Activated naive CD4-positive, alpha-beta T cell treated with anti-CD3 and anti-CD28 coated beads, Interleukin-2, amount 10 ng/mL, durations not matched to agents 7 days and 5 days (primary cell): ENCODE measurements around the gene FSIP1.

Experiments used
- CTCF ChIA-PET: fragments of 350-600 bp; sonication (Branson Sonifier 250); formaldehyde crosslinking; loops from one replicate; lab custom pipeline; 2021; ENCODE audit warnings: antibody characterized with exemption; lab: Charles Lee
- DNase-seq: peaks from one replicate; pipeline ENCODE4 v3.0.0-alpha.2; 2020
- H3K27ac Mint-ChIP-seq: one replicate; pipeline ENCODE4 v1.8.0; 2021; ENCODE audit warnings: mild to moderate bottlenecking, moderate library complexity, mixed read lengths
- H3K27me3 Mint-ChIP-seq: one replicate; pipeline ENCODE4 v1.8.0; 2021; ENCODE audit warnings: mild to moderate bottlenecking, mixed read lengths
- H3K36me3 Mint-ChIP-seq: one replicate; pipeline ENCODE4 v1.8.0; 2021; ENCODE audit warnings: mixed read lengths
- H3K4me1 Mint-ChIP-seq: one replicate; pipeline ENCODE4 v1.8.0; 2021; ENCODE audit warnings: mixed read lengths
- H3K4me3 Mint-ChIP-seq: one replicate; pipeline ENCODE4 v1.8.0; 2021; ENCODE audit warnings: mild to moderate bottlenecking, moderate library complexity, mixed read lengths
- H3K9me3 Mint-ChIP-seq: one replicate; pipeline ENCODE4 v1.8.0; 2021; ENCODE audit warnings: mixed read lengths

Gene FSIP1

GRCh38 chr15:39801641-39802309 is 19.1 kb upstream of the FSIP1 start:
- CTCF ChIA-PET, result interaction anchor here (2.3 to 2.8 kb wide), 2 partner anchors 14 to 72 kb away, joined by 7 to 12 read pairs; no protein-coding TSS in a partner anchor
- peaks cover 36% of the 10 kb centered on the region for H3K27me3 Mint-ChIP-seq

GRCh38 chr15:39799552-39800011 is 16.9 kb upstream of the FSIP1 start:
- Mint-ChIP-seq H3K36me3 (no peaks in the 10 kb centered on the region), H3K9me3 (no peaks in the 10 kb centered on the region), H3K27ac (no peak overlapping the region), H3K4me1 (no peaks in the 10 kb centered on the region), H3K4me3 (no peak overlapping the region), H3K27me3 (peaks cover 38% of the 10 kb centered on the region)
- no peak for DNase-seq
- CTCF ChIA-PET, result no interaction called here

More at GRCh38 chr15:39801641-39802309, 19.1 kb upstream of the FSIP1 start:
- no peaks in the 10 kb centered on the region for H3K36me3 Mint-ChIP-seq
- no peak overlapping the region for H3K4me3 Mint-ChIP-seq
- peak; percentile 34 for DNase-seq
- H3K27ac Mint-ChIP-seq, result no peak overlapping the region
- H3K4me1 Mint-ChIP-seq, result no peaks in the 10 kb centered on the region
- H3K9me3 Mint-ChIP-seq, result no peaks in the 10 kb centered on the region

- H3K4me1 Mint-ChIP-seq, result no peaks in the 10 kb centered on the region
- no peak overlapping the region for H3K27ac Mint-ChIP-seq
- DNase-seq, result no peak
- no peak overlapping the region for H3K4me3 Mint-ChIP-seq
- no peaks in the 10 kb centered on the region for H3K36me3 Mint-ChIP-seq
- H3K27me3 Mint-ChIP-seq, result peaks cover 45% of the 10 kb centered on the region
- no peaks in the 10 kb centered on the region for H3K9me3 Mint-ChIP-seq
- CTCF ChIA-PET, result interaction anchor here (1.1 kb wide), 1 partner anchor 9 kb away, joined by 4 read pairs; no protein-coding TSS in a partner anchor
Measured at GRCh38 chr15:39798382-39798781, 15.7 kb upstream of the FSIP1 start.

GRCh38 chr15:39797407-39797806 is 14.8 kb upstream of the FSIP1 start:
- Mint-ChIP-seq H3K4me1 (no peaks in the 10 kb centered on the region), H3K4me3 (no peak overlapping the region), H3K27ac (no peak overlapping the region), H3K9me3 (no peaks in the 10 kb centered on the region), H3K36me3 (no peaks in the 10 kb centered on the region), H3K27me3 (peaks cover 47% of the 10 kb centered on the region)
- no peak for DNase-seq
- CTCF ChIA-PET, result no interaction called here

- peaks cover 53% of the 10 kb centered on the region for H3K27me3 Mint-ChIP-seq
- CTCF ChIA-PET, result no interaction called here
- no peak for DNase-seq
- no peaks in the 10 kb centered on the region for H3K4me1 Mint-ChIP-seq
- no peak overlapping the region for H3K27ac Mint-ChIP-seq
- no peaks in the 10 kb centered on the region for H3K9me3 Mint-ChIP-seq
- H3K4me3 Mint-ChIP-seq, result no peak overlapping the region
- H3K36me3 Mint-ChIP-seq, result no peaks in the 10 kb centered on the region
Measured at GRCh38 chr15:39796601-39797000, 14.0 kb upstream of the FSIP1 start.

GRCh38 chr15:39795486-39795885 is 12.8 kb upstream of the FSIP1 start:
- CTCF ChIA-PET, result no interaction called here
- DNase-seq, result no peak
- no peaks in the 10 kb centered on the region for H3K36me3 Mint-ChIP-seq
- H3K4me3 Mint-ChIP-seq, result no peak overlapping the region
- no peaks in the 10 kb centered on the region for H3K4me1 Mint-ChIP-seq
- no peaks in the 10 kb centered on the region for H3K9me3 Mint-ChIP-seq
- H3K27me3 Mint-ChIP-seq, result peaks cover 42% of the 10 kb centered on the region
- H3K27ac Mint-ChIP-seq, result no peak overlapping the region

GRCh38 chr15:39794954-39795353 is 12.3 kb upstream of the FSIP1 start:
- Mint-ChIP-seq H3K4me1 (no peaks in the 10 kb centered on the region), H3K36me3 (no peaks in the 10 kb centered on the region), H3K9me3 (no peaks in the 10 kb centered on the region), H3K27me3 (peaks cover 41% of the 10 kb centered on the region), H3K4me3 (no peak overlapping the region), H3K27ac (no peak overlapping the region)
- CTCF ChIA-PET, result interaction anchor here (1.0 to 1.1 kb wide), 2 partner anchors 12 to 81 kb away, joined by 3 to 4 read pairs; partner anchors contain the start of gene FSIP1
- DNase-seq, result no peak

- H3K27ac Mint-ChIP-seq, result no peak overlapping the region
- H3K27me3 Mint-ChIP-seq, result peaks cover 32% of the 10 kb centered on the region
- no peaks in the 10 kb centered on the region for H3K4me1 Mint-ChIP-seq
Measured at GRCh38 chr15:39793923-39794322, 11.3 kb upstream of the FSIP1 start.

GRCh38 chr15:39792844-39793335 is 10.2 kb upstream of the FSIP1 start:
- H3K27me3 Mint-ChIP-seq, result peaks cover 32% of the 10 kb centered on the region
- H3K9me3 Mint-ChIP-seq, result no peaks in the 10 kb centered on the region
- no peak for DNase-seq
- no peak overlapping the region for H3K27ac Mint-ChIP-seq
- CTCF ChIA-PET, result no interaction called here
- no peak overlapping the region for H3K4me3 Mint-ChIP-seq
- peaks cover 3% of the 10 kb centered on the region for H3K4me1 Mint-ChIP-seq
- H3K36me3 Mint-ChIP-seq, result no peaks in the 10 kb centered on the region

More at GRCh38 chr15:39793923-39794322, 11.3 kb upstream of the FSIP1 start:
- CTCF ChIA-PET, result interaction anchor here (1.0 to 1.1 kb wide), 2 partner anchors 11 to 82 kb away, joined by 3 to 4 read pairs; partner anchors contain the start of gene FSIP1
- no peaks in the 10 kb centered on the region for H3K36me3 Mint-ChIP-seq
- no peak for DNase-seq
- H3K4me3 Mint-ChIP-seq, result no peak overlapping the region
- H3K9me3 Mint-ChIP-seq, result no peaks in the 10 kb centered on the region

- CTCF ChIA-PET, result no interaction called here
- H3K36me3 Mint-ChIP-seq, result no peaks in the 10 kb centered on the region
- no peak for DNase-seq
- no peak overlapping the region for H3K27ac Mint-ChIP-seq
- H3K9me3 Mint-ChIP-seq, result no peaks in the 10 kb centered on the region
- H3K27me3 Mint-ChIP-seq, result peaks cover 29% of the 10 kb centered on the region
- H3K4me1 Mint-ChIP-seq, result peaks cover 5% of the 10 kb centered on the region
- H3K4me3 Mint-ChIP-seq, result no peak overlapping the region
Measured at GRCh38 chr15:39792025-39792843, 9.6 kb upstream of the FSIP1 start.

GRCh38 chr15:39789736-39790135 is 7.1 kb upstream of the FSIP1 start:
- Mint-ChIP-seq H3K4me3 (no peak overlapping the region), H3K27me3 (peaks cover 16% of the 10 kb centered on the region), H3K36me3 (peaks cover 2% of the 10 kb centered on the region), H3K27ac (no peak overlapping the region), H3K9me3 (no peaks in the 10 kb centered on the region), H3K4me1 (peaks cover 23% of the 10 kb centered on the region)
- CTCF ChIA-PET, result interaction anchor here (0.8 to 3.5 kb wide), 3 partner anchors 88 to 484 kb away, joined by 3 to 18 read pairs (median 7); no protein-coding TSS in a partner anchor
- DNase-seq, result no peak

GRCh38 chr15:39788800-39789565 is 6.3 kb upstream of the FSIP1 start:
- Mint-ChIP-seq H3K4me3 (no peak overlapping the region), H3K27ac (no peak overlapping the region), H3K4me1 (peaks cover 30% of the 10 kb centered on the region), H3K27me3 (peaks cover 10% of the 10 kb centered on the region), H3K36me3 (peaks cover 4% of the 10 kb centered on the region), H3K9me3 (no peaks in the 10 kb centered on the region)
- DNase-seq, result no peak
- CTCF ChIA-PET, result interaction anchor here (0.8 to 3.5 kb wide), 11 partner anchors 9 to 485 kb away, joined by 3 to 18 read pairs (median 4); partner anchors contain the start of gene SRP14

GRCh38 chr15:39788108-39788507 is 5.5 kb upstream of the FSIP1 start:
- Mint-ChIP-seq H3K4me3 (no peak overlapping the region), H3K27me3 (peaks cover 8% of the 10 kb centered on the region), H3K9me3 (no peaks in the 10 kb centered on the region), H3K27ac (no peak overlapping the region), H3K36me3 (peaks cover 4% of the 10 kb centered on the region), H3K4me1 (peaks cover 37% of the 10 kb centered on the region)
- DNase-seq, result no peak
- CTCF ChIA-PET, result interaction anchor here (1.0 to 3.5 kb wide), 10 partner anchors 14 to 486 kb away, joined by 3 to 18 read pairs (median 4); partner anchors contain the start of gene SRP14
